Peyer's patch (tissue), 4 donors: ENCODE data around the gene CFAP54.

Source experiments
- POLR2A ChIP-seq, 2 donors: fragments of 450-650 bp; IDR thresholded peaks; one replicate each; pipeline ENCODE4 v1.5.1; 2017; ENCODE audit warnings: antibody characterized with exemption in 2 of 2, mild to moderate bottlenecking in 2 of 2, moderate library complexity in 2 of 2
- TF ChIP-seq, protein P1 (sequence below), 6 experiments: fragments of 450-650 bp in 4 of 6; fragments of 200-600 bp in 2 of 6; sonication (generic) in 1 of 6; IDR thresholded peaks; one replicate each; pipeline ENCODE4 v1.5.1; 2017 to 2019; ENCODE audit warnings: antibody characterized with exemption in 6 of 6, mild to moderate bottlenecking in 3 of 6, moderate library complexity in 1 of 6

DNA sequence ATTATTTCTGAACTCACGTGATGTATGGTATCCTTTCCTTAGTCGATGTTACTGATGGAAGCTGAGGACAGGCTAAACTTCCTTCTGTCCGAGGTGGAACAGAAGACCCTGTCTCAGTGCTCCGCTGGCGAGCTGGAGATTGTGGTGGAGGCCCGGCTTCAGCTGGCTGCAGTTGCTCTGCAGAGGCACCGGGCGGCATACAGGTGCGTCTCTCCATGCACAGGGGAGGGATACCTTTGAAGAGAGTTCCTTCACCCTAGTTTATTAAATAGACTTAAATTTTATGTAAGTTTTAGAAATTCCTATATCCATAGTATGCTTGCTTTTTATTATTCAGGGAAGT lies 231.0 kb downstream of the CFAP54 start:
- TF ChIP-seq, protein P1, sequence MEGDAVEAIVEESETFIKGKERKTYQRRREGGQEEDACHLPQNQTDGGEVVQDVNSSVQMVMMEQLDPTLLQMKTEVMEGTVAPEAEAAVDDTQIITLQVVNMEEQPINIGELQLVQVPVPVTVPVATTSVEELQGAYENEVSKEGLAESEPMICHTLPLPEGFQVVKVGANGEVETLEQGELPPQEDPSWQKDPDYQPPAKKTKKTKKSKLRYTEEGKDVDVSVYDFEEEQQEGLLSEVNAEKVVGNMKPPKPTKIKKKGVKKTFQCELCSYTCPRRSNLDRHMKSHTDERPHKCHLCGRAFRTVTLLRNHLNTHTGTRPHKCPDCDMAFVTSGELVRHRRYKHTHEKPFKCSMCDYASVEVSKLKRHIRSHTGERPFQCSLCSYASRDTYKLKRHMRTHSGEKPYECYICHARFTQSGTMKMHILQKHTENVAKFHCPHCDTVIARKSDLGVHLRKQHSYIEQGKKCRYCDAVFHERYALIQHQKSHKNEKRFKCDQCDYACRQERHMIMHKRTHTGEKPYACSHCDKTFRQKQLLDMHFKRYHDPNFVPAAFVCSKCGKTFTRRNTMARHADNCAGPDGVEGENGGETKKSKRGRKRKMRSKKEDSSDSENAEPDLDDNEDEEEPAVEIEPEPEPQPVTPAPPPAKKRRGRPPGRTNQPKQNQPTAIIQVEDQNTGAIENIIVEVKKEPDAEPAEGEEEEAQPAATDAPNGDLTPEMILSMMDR (IDR thresholded peaks at IDR 0.05): no peak
- no peak for TF ChIP-seq POLR2A (IDR thresholded peaks at IDR 0.05)
